Suprapubic skin (tissue), 4 donors: ENCODE results near the gene GABRA1.

Source experiments
- POLR2A ChIP-seq, 2 donors: fragments of 450-650 bp; IDR thresholded peaks; one replicate each; pipeline ENCODE4 v1.6.1; 2017; ENCODE audit warnings: antibody characterized with exemption in 2 of 2, mild to moderate bottlenecking in 2 of 2, moderate library complexity in 2 of 2
- POLR2AphosphoS5 ChIP-seq, 3 donors: sonication (generic); formaldehyde crosslinking; IDR thresholded peaks; one replicate each; pipeline ENCODE4 v1.6.1; 2017; ENCODE audit warnings: antibody characterized with exemption in 3 of 3

DNA sequence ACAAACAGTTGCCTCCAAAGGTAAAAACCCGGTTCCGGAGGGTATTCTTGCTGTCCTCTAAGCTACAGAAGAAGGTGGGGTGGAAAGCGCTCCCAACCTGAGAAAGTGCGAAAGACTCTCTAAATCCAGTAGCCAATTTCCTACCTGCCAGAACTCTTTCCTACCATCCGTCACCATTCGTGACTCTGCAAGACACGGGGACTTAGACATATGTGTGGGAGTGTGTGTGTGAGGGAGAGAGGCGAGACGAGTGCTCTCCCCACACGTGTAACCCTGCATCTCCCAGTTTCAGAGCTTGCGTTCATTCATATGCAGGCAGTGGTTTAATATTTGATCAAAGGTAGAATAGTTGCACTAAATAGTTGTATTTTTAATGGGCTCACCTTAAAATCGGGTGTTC is 473 bp upstream of the GABRA1 start:
- TF ChIP-seq POLR2AphosphoS5 (IDR thresholded peaks at IDR 0.05): no peak
- no peak for TF ChIP-seq POLR2A (IDR thresholded peaks at IDR 0.05)
